NCI-H510A (cell line): ENCODE data around the gene OLFM1.
"Not testable (repeated sequence)": the region's sequence is repeated elsewhere in the genome, so short reads cannot be mapped to it uniquely, and the experiment has no call there.

Experiments
- DNase-seq: peaks from one replicate; lab custom pipeline; 2025; lab: John Stamatoyannopoulos, UW

The OLFM1 gene

DNA sequence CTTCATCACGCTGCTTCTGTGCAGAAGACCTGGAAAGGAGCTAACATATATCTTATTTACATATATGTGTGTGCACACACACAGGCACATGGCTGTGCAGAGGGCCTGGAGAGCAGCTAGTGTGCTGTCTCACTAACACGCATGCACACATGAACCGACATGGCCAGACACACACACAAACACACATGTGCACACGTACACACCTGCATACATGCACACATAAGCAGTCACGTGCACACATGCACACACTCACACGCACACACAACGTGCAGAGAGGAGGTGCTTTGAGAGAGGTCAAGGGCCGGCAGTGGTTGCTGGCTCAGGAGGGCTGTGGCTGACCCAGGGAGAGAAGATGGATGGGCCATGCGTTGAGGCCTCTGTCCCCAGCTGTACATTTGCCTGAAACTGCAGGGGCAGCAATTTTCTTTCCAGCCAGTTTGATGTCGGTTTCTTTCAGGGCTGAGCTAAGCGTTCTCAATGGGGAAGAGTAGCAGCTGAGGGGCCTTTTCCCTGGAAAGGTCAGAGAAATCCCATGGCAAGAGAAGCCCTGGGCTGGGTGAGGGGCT is 66.7 kb downstream of the OLFM1 start:
- no peak for DNase-seq

DNA sequence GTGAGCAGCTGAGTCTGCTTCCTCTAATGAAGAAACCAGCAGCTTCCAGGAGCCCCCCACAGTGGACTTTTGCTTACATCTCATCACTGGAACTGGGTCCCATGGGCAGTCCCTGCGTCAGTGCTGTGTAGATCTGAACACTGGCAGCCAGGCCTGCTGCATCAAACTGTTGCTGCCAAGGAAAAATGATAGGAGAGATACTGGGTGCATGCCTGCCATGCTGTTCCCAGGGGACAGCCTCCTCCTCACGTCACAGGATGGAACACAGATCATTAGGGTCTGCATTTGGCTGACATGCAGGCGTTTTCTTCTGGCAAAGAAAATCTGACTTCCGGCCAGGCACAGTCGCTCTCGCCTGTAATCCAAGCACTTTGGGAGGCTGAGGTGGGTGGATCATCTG is 67.9 kb downstream of the OLFM1 start:
- no peak for DNase-seq

DNA sequence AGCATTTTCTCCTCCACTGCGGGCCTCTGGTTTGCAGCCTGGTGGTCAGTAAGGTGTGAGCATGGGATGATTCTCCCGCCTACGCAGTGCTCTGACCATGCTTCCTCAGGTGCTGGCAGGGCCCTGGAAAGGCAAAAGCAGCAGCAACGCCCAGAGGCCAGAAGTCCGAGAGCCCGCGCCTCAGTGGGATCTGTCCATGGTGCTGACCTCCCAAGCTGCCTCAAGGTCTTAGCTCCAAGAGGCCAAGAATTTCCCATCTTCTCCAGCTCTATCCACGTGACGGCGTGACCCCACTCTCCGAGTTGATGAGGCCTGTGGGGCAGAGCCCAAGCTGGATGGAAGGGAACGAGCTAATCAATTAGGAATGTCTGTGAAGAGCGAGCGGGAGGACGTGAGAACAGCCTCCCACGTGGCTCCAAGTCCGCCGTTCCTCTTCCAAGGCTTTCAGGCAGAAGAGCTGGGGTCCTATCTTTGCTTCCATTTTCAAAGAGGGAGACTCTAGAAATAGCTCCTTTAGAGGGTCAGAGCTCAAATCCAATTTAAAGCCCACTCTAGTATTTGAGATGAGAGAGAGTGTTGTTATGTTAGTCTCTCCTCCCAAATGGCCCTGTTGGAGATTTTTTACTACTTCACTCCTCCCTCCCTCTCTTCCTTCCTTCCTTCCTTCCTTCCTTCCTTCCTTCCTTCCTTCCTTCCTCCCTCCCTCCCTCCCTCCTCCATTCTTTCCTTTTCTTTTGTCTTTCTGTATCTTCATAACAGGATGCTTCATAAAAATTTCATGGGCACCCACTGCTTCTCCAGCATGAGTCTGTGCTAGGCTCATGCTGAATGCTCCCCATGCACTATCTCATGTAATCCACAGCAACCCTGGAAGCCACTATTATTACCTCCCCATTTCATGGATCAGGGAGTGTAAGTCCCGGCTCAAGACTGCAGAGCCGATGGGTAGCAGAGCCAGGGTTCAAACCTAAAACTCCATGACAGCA is 69.3 kb downstream of the OLFM1 start:
- no peak for DNase-seq

DNA sequence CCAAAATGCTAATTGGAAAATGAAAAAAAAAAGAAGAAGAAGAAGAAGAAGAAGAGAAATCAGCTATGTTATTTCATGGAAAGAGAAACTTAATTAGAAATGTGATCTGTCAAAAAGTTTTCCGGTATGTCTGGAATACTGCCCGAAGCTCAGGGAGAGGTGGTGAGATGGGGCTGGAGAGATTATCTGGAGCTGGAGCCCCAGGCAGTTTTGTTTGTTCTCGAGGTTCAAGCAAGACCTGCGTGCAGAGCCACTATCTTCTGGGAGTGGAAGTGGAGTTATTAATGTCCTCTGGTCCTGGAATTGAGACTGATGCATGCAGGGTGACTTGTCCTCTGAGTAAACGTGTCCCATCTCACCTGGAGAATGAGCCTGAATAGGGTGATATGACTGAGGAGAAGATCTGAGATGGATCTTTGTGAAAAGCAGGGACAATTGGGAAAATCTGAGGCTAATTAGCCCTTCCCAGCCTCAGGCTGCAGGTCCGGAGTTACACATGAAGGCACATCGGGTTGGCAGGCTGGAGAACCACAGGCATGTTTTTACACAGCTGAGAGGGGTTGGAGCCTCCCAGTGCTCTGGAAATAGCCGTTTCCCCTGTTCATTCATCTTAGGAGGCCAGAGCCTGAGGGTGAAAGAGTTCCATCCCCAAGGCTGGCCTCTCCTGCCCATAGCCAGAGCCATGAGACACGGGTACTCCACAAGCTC is 70.5 kb downstream of the OLFM1 start:
- DNase-seq = no peak

DNA sequence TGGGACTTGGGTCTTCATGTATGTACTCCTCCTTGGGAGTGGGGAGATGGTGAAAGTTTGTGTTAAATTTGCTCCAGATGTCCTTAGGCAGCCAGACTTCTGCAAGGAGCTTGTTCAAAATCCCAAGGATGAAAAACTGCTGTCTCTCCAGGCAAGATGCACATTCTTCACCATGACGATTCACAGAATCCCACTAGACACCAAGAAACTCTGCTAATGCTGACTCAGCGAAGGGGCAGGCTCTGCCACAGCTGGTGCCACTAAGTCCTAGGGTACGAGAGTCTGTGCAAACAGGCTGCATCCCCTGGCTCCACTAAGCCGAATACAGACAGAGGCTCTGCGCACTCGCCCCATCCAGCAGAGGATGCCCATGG is 71.1 kb downstream of the OLFM1 start:
- no peak for DNase-seq

DNA sequence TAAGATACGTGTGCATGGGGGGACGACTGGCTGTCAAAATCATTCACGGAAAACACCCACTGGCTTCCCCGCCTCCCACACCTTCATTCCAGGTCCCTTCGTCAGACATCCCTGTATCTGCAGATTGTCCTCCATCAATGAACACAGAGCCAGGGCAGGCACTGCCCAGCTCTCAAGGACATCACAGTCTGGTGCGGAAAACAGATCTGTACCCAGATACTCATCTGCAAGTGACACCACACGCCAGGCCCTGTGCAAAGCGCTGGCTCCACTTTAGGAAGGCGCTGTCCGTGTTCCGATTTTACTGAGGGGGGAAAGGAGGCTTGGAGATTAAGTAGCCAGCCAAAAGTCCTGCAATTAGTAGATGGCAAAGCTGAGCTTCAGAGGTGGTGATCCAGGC is 72.3 kb downstream of the OLFM1 start:
- DNase-seq = no peak

DNA sequence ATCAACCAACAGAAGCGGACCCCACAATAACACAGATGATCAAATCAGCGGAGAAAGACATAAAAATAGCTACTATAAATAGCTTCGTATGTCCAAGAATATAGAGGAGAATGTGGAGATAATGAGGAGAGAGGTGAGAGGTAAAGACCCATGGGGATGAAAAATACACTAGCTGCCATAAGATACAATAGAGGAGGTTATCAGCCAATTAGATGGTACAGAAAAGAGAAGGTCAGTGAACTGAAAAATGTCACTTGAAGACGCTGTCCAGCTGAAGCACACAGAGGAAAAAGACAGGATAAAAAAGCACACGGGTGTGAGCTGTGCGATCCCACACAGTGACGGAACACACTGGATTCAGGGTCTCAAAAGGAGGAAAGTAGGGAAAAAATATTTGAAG is 73.4 kb downstream of the OLFM1 start:
- no peak for DNase-seq

DNA sequence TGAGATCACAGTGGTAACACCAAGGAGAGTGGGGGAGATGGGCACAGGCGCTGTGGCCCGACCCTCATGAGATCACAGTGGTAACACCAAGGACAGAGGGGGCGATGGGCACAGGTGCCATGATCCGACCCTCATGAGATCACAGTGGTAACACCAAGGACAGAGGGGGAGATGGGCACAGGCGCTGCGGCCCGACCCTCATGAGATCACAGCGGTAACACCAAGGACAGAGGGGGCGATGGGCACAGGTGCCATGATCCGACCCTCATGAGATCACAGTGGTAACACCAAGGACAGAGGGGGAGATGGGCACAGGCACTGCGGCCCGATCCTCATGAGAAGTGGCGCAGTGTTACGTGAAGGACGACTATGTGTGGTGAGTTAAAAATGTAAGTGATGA is 75.1 kb downstream of the OLFM1 start:
- not testable (repeated sequence) for DNase-seq

DNA sequence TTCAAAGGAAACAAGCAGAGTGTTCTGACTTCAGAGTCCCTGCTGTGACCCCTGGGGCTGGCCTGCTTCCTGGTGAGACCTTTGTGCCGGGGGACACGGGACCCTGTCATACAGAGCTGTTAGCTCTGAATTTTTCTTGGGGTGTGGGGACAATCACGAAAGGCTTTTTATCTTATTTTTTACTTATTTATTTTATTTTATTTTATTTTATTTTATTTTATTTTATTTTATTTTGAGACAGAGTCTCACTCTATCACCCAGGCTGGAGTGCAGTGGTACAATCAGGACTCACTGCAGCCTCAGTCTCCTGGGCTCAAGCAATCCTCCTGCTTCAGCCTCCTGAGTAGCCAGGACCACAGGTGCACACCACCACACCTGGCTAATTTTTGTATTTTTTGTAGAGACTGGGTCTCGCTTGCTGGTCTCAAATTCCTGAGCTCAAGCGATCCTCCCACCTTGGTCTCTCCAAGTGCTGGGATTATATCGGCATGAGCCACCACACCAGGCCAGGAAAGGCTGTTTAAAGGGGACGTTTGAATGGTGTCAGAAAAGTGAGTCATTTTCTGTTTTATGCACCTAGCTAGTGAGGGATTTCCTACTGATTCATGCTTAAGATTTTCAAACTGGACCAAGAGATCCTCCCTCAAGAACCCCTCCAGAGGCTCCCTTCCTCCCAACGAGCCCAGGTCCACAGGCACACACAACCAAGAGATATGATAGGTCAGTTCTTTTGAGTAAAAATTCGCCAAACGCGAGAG is 75.7 kb downstream of the OLFM1 start:
- no peak for DNase-seq

DNA sequence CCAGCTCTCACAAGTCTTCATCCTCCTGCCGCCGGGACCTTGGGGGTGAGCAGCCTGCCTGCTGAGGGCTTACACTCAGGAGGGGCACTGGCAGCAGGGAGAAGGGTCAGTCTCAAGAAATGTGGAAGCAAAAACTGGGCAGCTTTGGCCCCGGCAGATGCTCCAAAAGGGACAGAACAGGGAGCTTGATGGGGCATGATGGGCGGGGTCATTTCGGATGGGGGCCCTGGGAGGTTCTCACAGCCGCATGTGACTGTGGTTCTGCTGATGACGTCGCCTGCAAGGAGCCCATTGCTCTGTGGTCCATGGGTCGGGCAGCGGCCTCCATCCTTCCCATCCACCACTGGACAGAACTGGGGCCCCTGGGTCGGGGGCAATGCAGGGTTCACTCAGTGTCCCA is 76.6 kb downstream of the OLFM1 start:
- DNase-seq = no peak

DNA sequence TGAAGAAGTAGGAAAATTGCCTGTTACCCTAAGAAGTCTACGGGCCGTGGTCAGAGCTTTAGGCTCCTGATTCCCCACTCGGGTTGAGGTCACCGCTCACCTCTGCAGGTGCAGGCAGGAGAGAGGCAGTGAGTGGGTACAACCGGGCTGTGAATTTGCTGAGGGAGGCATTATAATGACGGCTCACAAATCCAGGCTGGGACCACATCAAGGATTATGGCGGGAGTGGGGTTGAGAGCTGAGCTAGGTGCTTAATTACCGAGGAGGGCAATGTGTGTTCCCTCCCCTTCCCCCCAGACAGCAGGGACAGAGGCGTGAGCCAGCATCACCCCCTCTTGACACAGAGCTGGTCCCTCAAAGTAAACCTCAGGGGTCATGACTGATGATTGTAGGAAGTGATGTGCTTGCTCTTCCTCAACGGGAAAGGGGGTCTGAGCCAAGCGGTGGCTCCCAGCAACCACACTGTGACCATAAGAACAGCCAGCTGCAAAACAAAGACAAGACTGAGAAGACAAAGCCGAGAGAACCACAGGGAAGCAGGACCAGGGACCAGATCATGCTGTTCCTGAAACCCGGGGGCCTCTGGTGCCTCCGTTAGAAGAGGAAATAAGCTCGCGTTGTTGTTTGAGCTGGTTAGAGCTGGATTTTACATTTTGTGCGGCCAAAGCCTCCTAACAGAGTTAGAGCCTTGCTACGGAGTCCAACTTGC is 77.7 kb downstream of the OLFM1 start:
- no peak for DNase-seq

DNA sequence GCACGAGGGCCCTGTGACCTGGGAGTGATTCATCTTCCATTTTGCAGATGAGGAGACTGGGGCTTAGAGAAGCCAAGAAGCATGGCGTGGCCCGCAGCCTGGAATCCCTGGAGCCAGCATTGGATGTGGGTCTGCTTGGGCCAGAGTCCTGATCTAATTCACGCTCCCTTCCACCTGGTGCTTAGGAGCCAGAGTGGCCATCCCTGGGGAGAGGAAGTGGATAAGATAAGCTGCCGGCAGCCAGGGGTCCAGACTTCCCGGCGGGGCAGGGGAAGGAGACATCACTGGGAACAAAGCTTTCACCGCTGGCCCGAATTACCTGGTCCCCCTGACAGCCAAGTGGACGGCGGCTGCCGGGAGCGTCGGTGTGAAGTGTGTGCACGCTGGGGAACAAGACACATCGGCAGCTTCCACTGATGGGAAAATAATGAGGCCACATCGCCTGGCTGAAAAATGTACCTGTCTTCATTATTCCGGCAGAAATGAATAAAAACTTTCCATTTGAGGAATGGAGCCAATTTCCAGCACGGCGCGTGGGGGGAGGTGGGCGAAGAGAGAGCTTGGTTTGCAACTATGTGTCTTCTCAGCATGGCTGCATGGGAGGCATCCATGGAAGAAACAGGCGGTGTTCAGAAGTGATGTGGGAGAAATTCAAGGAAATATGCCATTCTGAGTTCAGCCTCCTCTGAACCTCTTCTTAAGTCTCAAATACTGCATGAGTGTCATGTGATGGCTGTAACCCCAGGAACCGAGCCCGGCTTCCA is 78.5 kb downstream of the OLFM1 start:
- DNase-seq = no peak

DNA sequence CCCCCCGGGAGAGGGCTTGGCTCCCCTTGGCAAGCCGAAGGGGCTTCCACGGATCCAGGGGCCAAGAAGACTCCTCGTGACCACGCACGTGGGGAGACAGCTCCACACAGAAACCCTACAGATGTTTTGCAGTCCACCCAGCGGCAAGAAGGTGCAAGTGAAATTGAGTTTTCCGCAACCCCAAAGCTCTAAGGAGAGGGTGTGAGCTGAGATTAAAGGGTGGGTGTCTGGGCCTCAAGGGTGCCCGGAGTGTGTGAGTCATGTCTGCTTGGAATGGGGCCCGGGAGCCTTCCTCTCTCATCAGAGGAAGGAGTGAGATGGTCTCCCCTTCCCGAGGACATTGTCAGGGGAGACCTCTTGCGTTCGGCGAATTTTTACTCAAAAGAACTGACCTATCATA is 79.1 kb downstream of the OLFM1 start:
- DNase-seq = no peak

DNA sequence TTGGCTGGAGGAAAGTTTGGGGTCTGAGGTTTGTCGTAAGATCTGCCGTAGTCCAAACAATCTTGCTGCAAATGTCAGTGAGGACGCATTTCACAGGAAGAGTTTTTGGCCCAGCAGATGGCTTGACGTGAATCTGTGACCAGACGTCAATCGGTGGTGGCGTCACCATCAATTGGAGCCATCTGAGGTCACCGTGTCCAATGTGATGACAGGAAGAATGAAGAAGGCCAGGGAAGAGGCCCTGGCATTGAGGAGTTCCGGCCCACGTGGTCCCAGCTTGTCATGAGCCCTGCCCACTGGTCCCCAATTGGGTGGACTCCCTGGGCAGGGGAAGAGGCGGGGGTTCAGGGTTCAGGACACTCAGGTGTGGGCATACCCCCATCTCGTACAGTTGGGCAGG is 79.9 kb downstream of the OLFM1 start:
- DNase-seq = no peak

DNA sequence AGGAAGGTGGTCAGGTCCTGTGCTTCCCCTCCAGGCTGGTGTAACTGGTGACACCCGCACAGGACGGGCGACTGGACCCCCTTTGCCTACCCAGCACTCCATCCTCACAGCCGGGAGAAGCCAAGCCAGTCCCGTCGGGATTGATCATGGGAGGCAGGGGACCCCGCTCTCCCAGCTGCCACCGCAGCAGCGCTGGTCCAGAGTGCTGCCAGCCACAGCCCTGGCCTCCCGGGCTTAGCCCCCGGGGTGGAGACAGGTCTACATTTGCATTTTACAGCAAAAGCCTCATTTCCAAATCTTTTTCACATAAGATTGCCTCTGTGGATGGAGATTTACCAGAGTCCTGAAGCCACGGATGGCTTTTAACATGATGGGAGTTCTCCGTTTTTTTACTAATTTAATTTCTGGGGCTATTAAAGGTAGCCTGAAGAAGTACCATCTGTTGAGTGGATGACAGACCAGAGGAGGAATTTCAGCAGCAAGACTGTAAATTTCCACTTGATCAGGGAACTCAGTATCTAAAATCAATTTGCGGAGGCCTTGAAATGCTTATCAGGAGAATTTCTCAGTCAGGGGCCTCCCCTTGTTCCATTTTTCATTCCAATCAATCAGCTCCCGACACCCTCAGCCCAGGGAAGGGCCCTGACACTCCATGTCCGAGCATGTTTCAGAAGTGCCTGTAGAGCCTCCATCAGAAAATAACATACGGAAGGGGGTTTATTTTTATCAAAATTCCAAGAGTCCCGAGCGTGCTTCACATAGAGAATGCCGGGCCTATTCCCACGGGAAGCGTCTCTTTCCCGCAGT is 80.6 kb downstream of the OLFM1 start:
- DNase-seq = no peak

DNA sequence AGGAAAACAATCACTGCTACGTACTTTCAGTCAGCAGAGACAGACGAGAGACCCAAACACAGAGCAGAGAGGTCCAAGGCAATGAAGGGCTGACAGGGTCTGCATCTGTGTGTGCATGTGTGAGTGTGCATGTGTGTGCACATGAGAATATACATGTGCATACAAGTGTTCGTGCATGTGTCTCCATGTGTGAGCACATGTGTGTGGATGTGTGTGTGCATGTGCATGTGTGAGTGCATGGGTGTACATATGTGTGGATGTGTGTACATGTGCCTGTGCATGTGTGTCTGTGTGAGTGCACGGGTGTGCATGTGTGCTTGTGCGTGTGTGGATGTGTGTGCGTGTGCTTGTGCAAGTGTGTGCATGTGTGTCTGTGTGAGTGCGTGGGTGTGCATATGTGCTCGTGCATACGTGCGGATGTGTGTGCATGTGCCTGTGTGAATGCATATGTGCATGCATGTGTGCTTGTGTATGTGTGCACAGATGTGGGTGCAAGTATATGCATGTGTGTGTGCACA is 82.3 kb downstream of the OLFM1 start:
- DNase-seq = no peak

DNA sequence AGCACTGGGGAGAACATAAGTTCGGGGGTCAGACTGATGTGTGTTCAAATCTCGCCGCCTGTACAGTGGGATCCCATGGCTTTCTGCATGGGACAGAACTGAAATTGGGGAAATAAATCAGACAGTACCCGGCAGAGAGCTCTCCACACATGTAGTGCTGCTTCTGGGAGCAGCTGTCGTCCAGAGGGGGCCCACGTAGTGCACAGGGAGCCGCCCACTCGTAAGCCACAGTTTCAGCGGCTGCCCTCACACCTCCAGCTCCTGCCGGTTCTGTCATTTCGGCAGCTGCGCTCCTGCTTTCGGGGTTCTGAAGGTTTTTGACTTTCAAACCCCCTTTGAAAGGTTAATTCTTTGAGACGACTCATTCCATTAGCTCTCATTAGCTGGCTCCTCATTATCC is 83.1 kb downstream of the OLFM1 start:
- DNase-seq = no peak
